Measurements from ENCODE around the gene PARG.
A peak's percentile ranks its signal among the peaks of the same experiment; 100 is the strongest.
"Not testable (repeated sequence)": the region's sequence is repeated elsewhere in the genome, so short reads cannot be mapped to it uniquely, and the experiment has no call there.

PARG gene

DNA sequence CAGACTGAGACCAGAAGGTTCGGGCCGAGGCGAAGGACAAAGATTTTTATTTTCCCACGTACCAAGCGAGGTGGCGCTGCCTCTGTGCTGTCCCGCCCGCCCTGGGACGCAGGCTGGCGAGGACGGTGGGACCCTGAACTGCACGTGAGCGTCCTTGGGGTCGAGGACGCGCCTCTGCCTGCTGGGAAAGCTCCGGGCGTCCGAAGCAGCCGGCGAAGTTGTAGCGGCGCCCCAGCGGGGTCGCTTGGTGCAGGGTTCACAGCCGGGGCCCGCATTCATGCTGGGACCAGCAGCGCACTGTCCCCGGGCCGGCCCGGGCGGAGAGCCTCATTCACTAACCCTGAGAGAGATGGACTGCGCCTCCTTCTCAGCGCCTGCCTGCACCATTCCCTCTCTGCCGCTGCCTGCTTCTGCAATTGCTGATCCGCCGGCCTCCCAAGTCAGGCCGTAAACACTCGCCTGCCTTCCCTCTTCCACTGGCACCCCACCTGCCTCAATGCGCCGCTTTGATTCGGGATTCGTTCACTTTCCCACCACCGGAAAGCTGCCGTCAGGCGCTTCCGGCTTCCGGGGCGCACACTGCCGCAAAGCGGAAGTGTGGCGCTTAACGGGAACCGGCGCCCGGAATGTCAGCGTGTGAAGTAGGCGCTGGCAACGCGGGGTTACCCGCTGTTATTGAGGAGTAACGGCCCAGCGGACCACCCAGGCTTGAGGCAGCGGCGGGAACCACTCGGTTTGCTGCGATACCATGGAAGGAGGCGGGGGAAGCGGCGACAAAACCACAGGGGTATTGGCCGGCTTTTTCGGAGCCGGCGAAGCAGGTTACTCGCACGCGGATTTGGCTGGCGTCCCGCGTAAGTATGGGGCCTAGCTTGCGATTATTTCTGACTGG, at the start of gene PARG, which contains the start of gene TIMM23B:
TSS of gene PARG (minus strand) at position 581 of the 892 bp plus-strand sequence. CDS start at position 279, 302 bp downstream.
TSS of gene TIMM23B (plus strand) at position 607 of the 892 bp plus-strand sequence. CDS start at position 749, 142 bp downstream.
- DNase-seq: peak; percentile 85

DNA sequence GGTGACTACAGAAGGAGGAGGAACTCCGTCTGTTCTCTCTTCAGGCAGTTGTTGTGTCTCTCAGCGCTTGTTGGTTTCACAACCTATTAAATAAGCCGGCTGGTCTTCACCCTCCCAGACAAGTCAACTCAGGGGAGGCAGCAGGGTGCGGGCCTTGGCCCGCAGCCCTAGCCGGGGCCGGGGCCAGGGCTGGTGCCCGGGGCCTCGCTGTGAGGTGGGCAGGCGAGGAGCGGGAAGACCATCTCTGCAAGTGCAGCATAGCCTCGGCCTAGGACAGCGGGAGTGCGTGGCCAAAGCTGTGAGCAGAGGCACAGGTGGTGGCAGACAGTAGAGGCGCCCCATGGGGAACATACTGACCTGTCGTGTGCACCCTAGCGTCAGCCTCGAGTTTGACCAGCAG, 46.5 kb upstream of the PARG start, which contains the start of gene AGAP6:
TSS of gene AGAP6 (plus strand) at position 31 of the 400 bp plus-strand sequence. CDS start at position 341, 310 bp downstream.
- not testable (repeated sequence) for DNase-seq

DNA sequence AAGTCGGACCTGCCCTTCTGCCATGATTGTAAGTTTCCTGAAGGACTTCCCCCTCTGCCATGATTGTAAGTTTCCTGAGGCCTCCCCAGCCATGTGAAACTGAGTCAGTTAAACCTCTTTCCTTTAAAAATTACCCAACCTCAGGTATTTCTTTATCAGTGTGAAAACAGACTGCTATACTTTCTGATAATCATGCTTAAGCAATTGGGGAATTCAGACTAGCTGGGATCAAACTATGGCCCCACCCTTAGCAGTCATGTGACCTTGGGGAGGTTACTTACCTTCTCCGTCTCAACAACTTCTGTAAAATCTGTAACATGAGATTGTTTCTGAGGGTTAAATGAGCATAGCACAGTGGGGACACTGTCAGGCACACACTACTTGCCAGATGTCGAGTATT, 45.4 kb upstream of the PARG start:
- DNase-seq: not testable (repeated sequence)

DNA sequence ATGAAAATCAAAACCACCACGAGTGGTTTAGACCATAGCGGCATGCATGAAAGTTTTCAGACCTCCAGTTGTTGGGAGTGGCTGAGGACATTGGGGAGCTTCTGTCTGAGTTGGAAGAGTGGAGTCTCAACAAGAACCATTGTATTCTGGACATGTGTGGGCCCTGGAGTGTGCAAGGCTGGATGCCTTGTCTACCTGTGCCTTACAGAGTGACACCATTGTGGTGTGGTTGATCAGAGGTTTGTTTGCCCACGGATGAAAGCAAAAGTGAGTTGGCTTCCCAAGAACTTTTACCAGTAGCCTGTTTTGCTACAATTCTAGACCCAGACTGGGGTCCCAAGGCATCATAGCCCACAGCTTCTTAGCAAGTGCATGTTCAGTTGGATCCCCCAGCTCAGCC, 35.9 kb upstream of the PARG start:
- not testable (repeated sequence) for DNase-seq

DNA sequence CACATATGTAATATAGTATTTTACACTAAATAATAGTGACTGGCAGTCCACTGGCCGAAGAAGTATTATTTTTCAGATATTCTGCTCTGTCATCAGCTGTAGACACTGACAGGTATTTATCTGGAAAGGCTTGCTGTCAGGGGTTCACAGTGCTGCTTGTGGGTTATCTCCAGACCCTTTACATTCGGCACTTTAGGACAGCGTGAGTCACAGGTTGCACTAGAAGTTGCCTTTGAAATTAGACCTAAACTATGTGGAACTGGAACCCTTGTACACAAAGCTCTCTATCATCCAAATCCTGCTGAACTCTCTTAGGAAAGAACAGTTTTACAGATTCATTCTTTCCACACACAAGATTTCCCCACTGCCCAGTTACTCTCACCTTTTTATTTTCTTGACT, 30.3 kb upstream of the PARG start:
- DNase-seq: not testable (repeated sequence)

DNA sequence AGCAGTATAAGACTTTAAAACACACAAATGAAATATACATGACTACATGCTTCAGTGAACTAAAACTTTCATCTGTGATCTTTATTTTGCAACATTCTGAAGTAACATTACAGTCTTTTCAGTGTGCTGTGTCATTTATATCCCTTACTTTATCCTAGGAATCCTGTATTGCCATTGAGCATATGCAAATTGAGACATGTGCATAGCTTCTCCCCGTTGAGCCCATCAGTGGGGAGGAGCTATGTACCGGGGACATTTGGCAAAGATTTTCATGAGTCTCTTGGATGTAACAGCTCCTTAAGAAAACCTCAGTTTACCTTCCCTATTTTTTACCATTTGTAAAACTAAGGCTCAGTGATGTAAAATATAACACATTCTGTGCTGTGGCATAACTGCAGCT, 29.6 kb upstream of the PARG start:
- DNase-seq: not testable (repeated sequence)

GRCh38 chr10:49970331-49970857, 28.6 kb upstream of the PARG start:
- DNase-seq: not testable (repeated sequence)

DNA sequence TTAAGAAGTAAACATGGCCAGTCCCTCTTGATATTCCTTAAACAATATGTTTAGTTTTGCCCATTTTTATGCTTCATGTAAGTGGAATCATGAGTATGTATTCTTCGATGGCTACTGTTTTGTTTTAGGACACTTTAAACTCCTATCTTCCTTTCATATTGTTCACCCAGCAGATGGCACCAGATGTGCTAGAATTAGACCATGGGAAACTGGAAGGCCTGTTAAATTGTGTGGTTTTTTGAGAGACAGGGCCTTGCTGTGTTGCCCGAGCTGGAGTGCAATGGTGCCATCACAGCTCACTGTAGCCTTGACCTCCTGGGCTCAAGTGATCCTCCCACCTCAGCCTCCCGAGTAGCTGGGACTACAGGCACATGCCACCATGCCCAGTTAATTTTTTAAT, 11.3 kb upstream of the PARG start:
- DNase-seq: not testable (repeated sequence)

- DNase-seq: not testable (repeated sequence)
Measured at GRCh38 chr10:49952006-49952405, 10.2 kb upstream of the PARG start.

- not testable (repeated sequence) for DNase-seq
Measured at GRCh38 chr10:49948737-49949136, 6.9 kb upstream of the PARG start.

GRCh38 chr10:49948142-49948541, 6.3 kb upstream of the PARG start:
- DNase-seq: not testable (repeated sequence)

GRCh38 chr10:49943607-49944006, 1.8 kb upstream of the PARG start:
- not testable (repeated sequence) for DNase-seq

DNA sequence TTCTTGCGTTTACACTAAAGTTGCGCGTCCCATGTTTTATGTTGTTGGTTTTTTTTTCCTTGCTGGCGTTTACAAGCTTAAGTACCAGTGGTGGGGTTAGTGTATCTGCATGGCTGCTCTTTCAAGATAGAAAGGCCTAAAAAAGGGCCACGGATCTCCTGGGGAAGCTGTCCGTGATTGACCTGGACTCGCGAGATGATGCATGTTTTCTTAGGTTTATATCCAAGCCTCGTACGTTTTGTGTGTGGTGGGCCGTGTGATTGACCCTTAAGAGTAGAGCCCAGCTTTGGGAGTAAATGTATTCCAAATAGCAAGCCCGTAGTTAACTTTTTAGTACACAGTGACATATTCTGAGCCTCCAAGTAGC, 495 bp upstream of the PARG start:
- DNase-seq: not testable (repeated sequence)

DNA sequence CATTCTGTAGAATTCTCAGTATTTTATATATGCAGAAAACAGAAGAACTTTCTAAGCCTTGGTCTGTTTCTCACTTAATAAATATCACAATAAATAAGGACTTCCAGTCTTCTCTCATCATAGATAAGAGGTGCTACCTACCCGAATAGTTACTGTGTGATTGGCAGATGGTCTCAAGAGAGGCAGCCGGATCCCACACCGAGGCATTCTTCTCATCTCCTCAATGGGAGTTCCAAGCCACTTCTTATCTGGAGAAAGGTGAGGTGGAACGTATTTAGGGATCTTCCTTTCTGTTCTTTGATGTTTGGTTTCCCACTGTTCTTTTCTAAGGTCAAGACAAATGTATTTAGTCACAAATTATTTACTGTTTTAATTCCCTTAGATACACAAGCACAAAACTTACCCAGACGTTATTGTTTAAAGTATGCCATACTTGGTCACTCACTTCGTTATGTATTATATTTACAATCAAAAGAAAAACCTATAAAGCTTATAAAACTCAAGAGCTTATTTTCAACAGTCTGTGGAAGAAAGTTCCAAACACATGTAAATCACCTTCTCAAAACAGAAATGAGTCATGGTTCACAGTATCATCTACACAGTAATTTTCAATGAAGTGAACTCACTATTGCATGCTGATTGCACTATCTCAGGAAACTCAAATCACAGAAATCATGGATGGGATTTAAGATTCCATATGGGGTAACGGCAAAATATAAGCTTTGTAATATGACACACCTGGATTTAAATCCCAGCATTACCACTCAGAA, 9.7 kb downstream of the PARG start:
- DNase-seq: not testable (repeated sequence)

GRCh38 chr10:49931276-49931675, 10.6 kb downstream of the PARG start:
- DNase-seq: not testable (repeated sequence)

- DNase-seq: not testable (repeated sequence)
Measured at GRCh38 chr10:49923572-49923971, 18.3 kb downstream of the PARG start.

GRCh38 chr10:49922041-49922440, 19.8 kb downstream of the PARG start:
- DNase-seq: not testable (repeated sequence)

- not testable (repeated sequence) for DNase-seq
Measured at GRCh38 chr10:49917927-49918326, 23.9 kb downstream of the PARG start.

- not testable (repeated sequence) for DNase-seq
Measured at GRCh38 chr10:49916451-49916850, 25.4 kb downstream of the PARG start.

GRCh38 chr10:49910295-49910694, 31.5 kb downstream of the PARG start:
- DNase-seq: not testable (repeated sequence)

DNA sequence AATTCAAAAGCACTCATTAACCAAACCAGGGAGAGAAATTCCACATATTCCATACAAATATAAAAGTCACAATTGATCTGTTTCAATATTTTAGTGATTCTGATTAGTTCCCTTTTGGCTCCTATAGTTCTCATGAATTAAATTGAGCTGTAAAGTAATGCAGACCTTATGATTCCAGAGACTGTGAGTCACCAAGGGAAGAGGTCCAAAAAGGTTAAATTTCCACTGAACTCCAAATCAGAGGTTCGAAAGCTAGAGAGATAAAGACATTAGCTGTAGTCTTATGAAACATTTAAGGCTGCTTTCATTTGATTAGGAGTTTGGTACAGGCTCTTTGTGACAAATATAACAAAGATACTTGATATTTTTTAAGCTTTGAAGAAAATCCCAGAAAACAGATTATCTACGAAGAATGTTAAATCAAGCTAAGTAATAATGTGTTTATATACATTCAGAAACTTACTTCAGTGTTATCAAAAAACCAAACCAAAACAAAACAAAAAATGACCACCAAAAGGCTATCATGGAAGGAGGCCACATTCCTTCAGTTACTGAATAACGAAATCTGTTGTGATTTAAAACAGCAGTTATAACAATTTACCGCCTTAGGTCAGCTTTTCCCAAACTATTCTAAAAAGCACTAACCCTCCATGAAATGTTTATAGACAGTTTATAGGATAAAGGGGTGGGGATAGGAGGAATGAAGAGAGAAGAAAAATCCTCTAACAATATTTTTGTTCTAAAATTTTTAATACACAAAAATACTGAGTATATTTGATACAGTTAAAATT, 33.3 kb downstream of the PARG start:
- not testable (repeated sequence) for DNase-seq

- DNase-seq: not testable (repeated sequence)
Measured at GRCh38 chr10:49903829-49904228, 38.0 kb downstream of the PARG start.
